ENCODE data around the gene PMP22.

GRCh38 chr17:15281909-15282308, 16.8 kb upstream of the PMP22 start:
- TF ChIP-seq BHLHE40 (IDR thresholded peaks at IDR 0.05; ENCODE audit: borderline replicate concordance) = no peak
- TF ChIP-seq ARNT (IDR thresholded peaks at IDR 0.05) = no peak

All from HEK293T (cell line).